Measurements from ENCODE around the gene CLCF1.

DNA sequence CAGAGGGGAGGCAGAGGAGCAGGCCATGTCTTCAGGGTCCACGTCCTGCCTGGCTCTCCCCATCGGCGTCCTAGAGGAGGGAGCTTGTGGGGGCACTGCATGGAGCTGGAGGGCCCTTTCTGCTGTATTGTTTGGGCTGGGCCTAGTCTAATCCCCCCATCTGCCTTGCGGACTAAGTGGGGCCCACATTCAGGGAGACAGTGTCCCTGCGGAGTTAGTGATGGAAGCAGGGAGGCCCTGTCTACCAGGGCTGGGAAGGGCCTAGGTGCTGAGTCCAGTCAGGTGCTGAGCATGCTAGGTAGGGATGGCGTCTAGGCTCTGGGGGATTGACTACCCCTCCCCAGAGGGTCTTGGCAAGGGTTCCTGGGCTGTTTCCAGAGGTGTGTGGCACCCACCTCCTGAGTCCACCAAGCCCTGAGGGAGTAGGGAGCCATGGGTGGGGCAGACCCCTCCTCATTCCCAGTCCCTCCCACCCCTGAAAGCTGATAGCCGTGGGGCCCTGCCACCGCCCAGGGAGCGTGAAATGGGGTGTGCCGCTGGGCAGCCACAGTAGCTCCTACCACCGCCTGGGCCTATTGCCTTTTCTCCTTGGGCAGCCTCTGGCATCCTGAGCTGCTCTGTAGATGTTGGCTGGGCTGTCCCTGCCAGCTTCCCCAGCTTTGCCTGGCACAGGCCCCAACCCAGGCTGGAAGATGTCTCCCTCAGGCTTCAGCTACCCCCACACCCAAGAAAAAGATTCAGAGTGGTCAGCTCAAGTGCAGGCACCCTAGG lies 18.2 kb downstream of the CLCF1 start:
- TF ChIP-seq, protein P1, sequence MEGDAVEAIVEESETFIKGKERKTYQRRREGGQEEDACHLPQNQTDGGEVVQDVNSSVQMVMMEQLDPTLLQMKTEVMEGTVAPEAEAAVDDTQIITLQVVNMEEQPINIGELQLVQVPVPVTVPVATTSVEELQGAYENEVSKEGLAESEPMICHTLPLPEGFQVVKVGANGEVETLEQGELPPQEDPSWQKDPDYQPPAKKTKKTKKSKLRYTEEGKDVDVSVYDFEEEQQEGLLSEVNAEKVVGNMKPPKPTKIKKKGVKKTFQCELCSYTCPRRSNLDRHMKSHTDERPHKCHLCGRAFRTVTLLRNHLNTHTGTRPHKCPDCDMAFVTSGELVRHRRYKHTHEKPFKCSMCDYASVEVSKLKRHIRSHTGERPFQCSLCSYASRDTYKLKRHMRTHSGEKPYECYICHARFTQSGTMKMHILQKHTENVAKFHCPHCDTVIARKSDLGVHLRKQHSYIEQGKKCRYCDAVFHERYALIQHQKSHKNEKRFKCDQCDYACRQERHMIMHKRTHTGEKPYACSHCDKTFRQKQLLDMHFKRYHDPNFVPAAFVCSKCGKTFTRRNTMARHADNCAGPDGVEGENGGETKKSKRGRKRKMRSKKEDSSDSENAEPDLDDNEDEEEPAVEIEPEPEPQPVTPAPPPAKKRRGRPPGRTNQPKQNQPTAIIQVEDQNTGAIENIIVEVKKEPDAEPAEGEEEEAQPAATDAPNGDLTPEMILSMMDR (IDR thresholded peaks at IDR 0.05): no peak
- no peak for TF ChIP-seq POLR2A (IDR thresholded peaks at IDR 0.05)
- TF ChIP-seq POLR2AphosphoS5 (IDR thresholded peaks at IDR 0.05): no peak
- no peak for TF ChIP-seq EP300 (IDR thresholded peaks at IDR 0.05; ENCODE audit: low read depth)

All from transverse colon (tissue), 4 donors.